ENCODE measurements around the gene TSPEAR.

DNA sequence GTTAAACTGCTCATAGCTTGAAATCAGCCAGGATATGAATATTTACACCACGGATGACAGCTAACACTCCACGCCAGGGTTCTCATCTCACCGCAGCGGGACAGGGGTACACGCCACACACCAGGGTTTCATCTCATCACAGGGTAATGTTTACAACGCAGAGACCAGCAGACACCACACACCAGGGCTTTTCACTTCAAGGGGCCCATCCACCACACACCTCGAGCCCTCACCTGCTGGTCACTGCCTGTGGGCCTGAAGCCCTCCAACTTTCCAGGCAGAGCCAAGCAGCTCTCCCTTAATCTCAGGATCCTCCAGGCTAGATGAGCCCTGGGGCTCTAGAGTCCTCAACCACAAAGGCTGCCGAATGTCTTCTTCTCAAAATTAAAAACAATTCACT is 15.7 kb downstream of the TSPEAR start:
- TF ChIP-seq POLR2A (IDR thresholded peaks at IDR 0.05): no peak
- TF ChIP-seq, protein P1, sequence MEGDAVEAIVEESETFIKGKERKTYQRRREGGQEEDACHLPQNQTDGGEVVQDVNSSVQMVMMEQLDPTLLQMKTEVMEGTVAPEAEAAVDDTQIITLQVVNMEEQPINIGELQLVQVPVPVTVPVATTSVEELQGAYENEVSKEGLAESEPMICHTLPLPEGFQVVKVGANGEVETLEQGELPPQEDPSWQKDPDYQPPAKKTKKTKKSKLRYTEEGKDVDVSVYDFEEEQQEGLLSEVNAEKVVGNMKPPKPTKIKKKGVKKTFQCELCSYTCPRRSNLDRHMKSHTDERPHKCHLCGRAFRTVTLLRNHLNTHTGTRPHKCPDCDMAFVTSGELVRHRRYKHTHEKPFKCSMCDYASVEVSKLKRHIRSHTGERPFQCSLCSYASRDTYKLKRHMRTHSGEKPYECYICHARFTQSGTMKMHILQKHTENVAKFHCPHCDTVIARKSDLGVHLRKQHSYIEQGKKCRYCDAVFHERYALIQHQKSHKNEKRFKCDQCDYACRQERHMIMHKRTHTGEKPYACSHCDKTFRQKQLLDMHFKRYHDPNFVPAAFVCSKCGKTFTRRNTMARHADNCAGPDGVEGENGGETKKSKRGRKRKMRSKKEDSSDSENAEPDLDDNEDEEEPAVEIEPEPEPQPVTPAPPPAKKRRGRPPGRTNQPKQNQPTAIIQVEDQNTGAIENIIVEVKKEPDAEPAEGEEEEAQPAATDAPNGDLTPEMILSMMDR (IDR thresholded peaks at IDR 0.05): no peak

All from thyroid gland (tissue), 4 donors.